Nephron (organoid): Measurements from ENCODE around the gene PPM1H.

Experiments
- H3K27ac Mint-ChIP-seq, 3 experiments: 2 replicates each; pipeline ENCODE4 v1.8.0; 2020; ENCODE audit warnings: mixed read lengths in 3 of 3, mild to moderate bottlenecking in 2 of 3, moderate library complexity in 1 of 3
- H3K27me3 Mint-ChIP-seq: 2 replicates; pipeline ENCODE4 v1.8.0; 2021; ENCODE audit warnings: low read depth, mild to moderate bottlenecking, moderate library complexity, mixed read lengths
- H3K36me3 Mint-ChIP-seq: 2 replicates; pipeline ENCODE4 v1.8.0; 2020; ENCODE audit warnings: low read depth, mixed read lengths
- H3K4me1 Mint-ChIP-seq: 2 replicates; pipeline ENCODE4 v1.8.0; 2020; ENCODE audit warnings: mixed read lengths
- H3K4me3 Mint-ChIP-seq, 3 experiments: 2 replicates each; pipeline ENCODE4 v1.8.0; 2020; ENCODE audit warnings: mild to moderate bottlenecking in 3 of 3, mixed read lengths in 3 of 3, moderate library complexity in 2 of 3
- H3K9me3 Mint-ChIP-seq: 2 replicates; pipeline ENCODE4 v1.8.0; 2020; ENCODE audit warnings: mixed read lengths
- CTCF ChIP-seq, 3 experiments: fragments of 200-600 bp; sonication (generic); IDR thresholded peaks; one replicate each; pipeline ENCODE4 v1.5.0; 2021; ENCODE audit warnings: antibody characterized with exemption in 3 of 3; ENCODE audit not compliant: unreplicated experiment in 3 of 3

PPM1H gene

GRCh38 chr12:62640910-62641448 lies 294.0 kb downstream of the PPM1H start:
- no peaks in the 10 kb centered on the region for H3K36me3 Mint-ChIP-seq
- H3K27me3 Mint-ChIP-seq = peaks cover 5% of the 10 kb centered on the region
- no peak overlapping the region for H3K4me3 Mint-ChIP-seq
- H3K9me3 Mint-ChIP-seq = no peaks in the 10 kb centered on the region
- H3K27ac Mint-ChIP-seq = peak overlapping the region in 2 of 3 experiments; percentile 31 to 40
- H3K4me1 Mint-ChIP-seq = peaks cover 11% of the 10 kb centered on the region
- no peak for TF ChIP-seq CTCF (IDR thresholded peaks at IDR 0.05; ENCODE audit: unreplicated experiment in 3 of 3)

GRCh38 chr12:62637679-62638078 lies 297.3 kb downstream of the PPM1H start:
- Mint-ChIP-seq H3K27ac (no peak overlapping the region), H3K4me1 (peaks cover 19% of the 10 kb centered on the region), H3K27me3 (no peaks in the 10 kb centered on the region), H3K4me3 (no peak overlapping the region), H3K36me3 (no peaks in the 10 kb centered on the region), H3K9me3 (no peaks in the 10 kb centered on the region)
- no peak for TF ChIP-seq CTCF (IDR thresholded peaks at IDR 0.05; ENCODE audit: unreplicated experiment in 3 of 3)

GRCh38 chr12:62635649-62636048 lies 299.3 kb downstream of the PPM1H start:
- H3K27me3 Mint-ChIP-seq = no peaks in the 10 kb centered on the region
- no peak overlapping the region for H3K4me3 Mint-ChIP-seq
- no peaks in the 10 kb centered on the region for H3K9me3 Mint-ChIP-seq
- H3K36me3 Mint-ChIP-seq = no peaks in the 10 kb centered on the region
- no peak for TF ChIP-seq CTCF (IDR thresholded peaks at IDR 0.05; ENCODE audit: unreplicated experiment in 3 of 3)
- H3K4me1 Mint-ChIP-seq = peaks cover 21% of the 10 kb centered on the region
- H3K27ac Mint-ChIP-seq = peak overlapping the region; percentile 41 to 91 (median 84)

GRCh38 chr12:62632411-62632918 lies 302.5 kb downstream of the PPM1H start:
- H3K4me3 Mint-ChIP-seq = peak overlapping the region; percentile 85 to 87 (median 85)
- peaks cover 8% of the 10 kb centered on the region for H3K27me3 Mint-ChIP-seq
- no peaks in the 10 kb centered on the region for H3K9me3 Mint-ChIP-seq

GRCh38 chr12:62631471-62632410 lies 303.2 kb downstream of the PPM1H start:
- Mint-ChIP-seq H3K27ac (peak overlapping the region; percentile 75 to 87 (median 82)), H3K27me3 (peaks cover 8% of the 10 kb centered on the region), H3K4me1 (peaks cover 45% of the 10 kb centered on the region), H3K4me3 (peak overlapping the region; percentile 85 to 87 (median 85)), H3K36me3 (no peaks in the 10 kb centered on the region), H3K9me3 (no peaks in the 10 kb centered on the region)
- peak in 1 of 3 experiments; percentile 19 for TF ChIP-seq CTCF (IDR thresholded peaks at IDR 0.05; ENCODE audit: unreplicated experiment in 3 of 3)

More at GRCh38 chr12:62632411-62632918, 302.5 kb downstream of the PPM1H start:
- Mint-ChIP-seq H3K36me3 (no peaks in the 10 kb centered on the region), H3K27ac (peak overlapping the region; percentile 55 to 87 (median 75)), H3K4me1 (peaks cover 45% of the 10 kb centered on the region)
- TF ChIP-seq CTCF (IDR thresholded peaks at IDR 0.05; ENCODE audit: unreplicated experiment in 3 of 3) = no peak
